Hematopoietic multipotent progenitor cell treated with erythropoietin and hydrocortisone succinate and interleukin-3 and kit ligand, for 8 days (in vitro differentiated cells): Measurements from ENCODE around the gene BORCS6.
"Not testable (repeated sequence)": the region's sequence is repeated elsewhere in the genome, so short reads cannot be mapped to it uniquely, and the experiment has no call there.

ENCODE experiments used
- DNase-seq: peaks from one replicate; pipeline ENCODE4 v3.0.0-alpha.2; 2015

BORCS6 gene

DNA sequence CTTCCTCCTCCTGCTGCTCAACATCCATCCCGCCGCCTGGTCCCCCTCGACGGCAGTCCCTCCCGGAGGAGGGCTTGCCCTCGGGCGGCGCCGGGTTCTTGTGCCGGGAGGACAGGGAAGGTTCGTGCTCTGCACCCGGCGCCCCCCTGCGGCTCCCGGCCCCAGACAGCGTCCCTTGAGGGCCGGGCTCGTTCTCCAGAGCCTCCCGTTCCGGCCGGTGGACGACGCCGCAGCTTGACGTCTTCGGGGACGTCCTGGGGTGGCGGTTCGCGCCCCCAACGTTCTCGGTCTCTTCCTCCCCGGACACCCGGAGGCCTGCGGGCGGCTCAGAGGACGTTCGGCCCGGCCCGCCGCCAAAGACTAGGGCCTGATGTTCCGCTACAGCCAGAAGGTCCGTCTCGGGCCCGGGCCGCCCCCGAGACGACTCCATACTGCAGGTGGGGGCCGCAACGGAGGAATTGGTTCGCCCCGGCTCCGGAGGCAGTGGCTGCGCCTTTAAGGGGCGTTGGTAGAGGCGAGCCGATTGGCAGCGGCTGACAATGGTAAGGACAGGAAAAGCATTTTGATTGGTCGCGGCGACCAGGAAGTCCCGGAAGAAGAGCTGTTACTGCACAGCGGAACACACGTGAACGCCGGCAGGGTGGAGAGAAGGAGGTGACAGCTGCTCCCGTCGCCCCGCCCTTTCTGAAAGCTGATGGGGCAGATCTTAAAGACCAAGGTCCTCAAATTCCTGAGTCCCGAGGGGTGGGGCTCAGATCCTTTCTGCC is at the start of gene BORCS6:
Gene BORCS6, minus strand, starts transcription at position 470 of the 767 bp plus-strand sequence. Its CDS starts 40 bp downstream, at position 430.
- peak; percentile 99 for DNase-seq

DNA sequence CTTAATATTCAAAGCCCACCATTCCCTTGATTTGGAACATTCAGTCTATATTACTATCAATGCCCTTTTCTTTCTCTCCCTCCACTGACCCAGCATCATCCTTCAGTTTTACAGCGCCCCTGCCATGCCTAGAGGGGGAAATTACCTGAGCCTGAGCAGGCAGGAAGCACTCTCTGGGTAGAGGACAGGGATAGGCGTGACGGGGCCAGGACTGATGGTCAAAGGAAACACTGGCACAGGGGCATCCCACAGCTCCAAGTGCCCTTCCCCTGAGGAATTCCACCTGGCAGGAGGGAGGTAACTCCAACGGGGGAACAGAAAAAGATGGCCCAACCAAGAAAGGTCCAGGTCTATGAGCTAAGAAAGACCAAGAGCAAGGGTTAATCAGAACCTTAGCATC is 47.9 kb upstream of the BORCS6 start:
- no peak for DNase-seq

DNA sequence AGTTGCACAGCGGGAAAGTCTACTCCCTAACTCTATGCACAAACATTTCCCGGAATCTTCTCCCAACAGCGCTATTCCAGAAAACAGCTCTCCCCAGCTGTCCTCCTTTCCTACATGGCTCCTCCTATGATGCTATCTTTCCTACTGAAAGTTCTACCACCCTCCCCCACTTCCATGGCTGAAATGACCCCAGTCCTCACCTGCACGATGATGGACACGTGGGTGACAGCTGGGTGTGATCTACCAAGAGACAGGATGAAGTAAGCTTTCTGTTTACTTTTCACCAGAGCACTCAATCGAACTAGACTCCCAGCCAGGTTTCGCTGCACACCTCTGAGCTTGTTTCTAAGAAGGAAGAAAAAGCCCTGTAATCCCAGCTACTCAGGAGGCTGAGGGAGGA is 47.2 kb upstream of the BORCS6 start:
- DNase-seq: no peak

DNA sequence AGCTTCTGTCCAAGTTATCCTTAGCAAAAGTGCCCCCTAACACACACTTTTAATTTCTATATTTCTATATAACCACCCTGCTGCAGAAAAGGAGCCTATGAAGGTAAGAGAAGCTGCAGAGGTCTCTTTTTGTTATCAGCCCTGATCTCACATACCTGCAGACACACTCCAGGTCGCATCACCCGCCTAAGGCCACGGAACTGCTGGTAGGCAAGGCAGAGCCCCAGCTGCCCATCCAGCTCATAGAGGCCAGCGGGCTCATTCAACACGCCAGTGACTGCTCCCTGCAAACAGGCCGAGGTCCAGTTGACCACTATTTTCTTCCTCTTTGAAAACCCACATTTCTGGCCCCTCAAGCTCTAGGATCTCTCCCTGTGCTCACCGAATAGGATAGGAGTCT is 45.7 kb upstream of the BORCS6 start:
- DNase-seq: no peak

DNA sequence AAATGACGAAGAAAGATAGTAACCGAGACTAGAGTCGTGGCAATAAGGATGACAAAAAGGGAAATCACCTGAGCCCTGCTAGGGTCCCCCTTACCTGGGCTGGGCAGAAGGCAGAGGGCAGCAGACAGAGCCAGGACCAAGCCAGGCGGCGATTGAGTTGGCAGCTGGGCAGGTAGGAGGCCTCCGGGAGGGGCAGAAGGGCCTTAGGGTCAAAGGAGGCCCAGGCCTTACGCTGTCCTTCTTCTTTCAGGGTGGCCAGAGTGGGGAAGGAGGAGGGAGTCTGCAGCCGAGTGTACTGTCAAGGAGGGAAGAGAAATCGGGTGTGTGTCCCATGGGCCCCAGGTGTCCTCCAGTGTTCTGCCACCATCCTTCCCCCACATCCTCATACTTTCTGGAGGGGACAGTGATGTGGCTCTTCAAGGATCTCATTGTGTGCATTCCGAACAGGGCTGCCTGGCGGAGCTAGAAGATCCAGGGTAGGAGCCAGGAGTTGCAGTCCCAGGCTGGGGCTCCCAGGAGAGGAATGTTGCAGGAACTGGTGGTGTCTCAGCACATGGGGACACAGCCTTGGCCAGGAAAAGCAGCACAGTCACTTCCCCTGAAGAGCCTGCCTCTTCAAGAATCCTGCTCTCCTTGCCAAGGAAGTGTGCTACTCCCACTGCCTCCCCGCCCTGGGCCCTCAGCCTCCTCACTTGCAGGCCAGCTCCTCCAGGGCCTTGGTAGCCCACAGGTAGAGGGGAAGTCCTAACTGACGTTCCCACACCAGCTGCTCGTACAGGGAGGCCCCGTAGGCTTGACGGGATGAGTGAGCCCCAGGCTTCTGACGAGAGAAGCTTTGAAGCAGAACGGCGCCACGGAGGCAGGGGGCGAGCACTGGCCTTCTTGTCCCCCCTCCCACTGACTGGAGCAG is 44.6 kb upstream of the BORCS6 start:
- DNase-seq: no peak

DNA sequence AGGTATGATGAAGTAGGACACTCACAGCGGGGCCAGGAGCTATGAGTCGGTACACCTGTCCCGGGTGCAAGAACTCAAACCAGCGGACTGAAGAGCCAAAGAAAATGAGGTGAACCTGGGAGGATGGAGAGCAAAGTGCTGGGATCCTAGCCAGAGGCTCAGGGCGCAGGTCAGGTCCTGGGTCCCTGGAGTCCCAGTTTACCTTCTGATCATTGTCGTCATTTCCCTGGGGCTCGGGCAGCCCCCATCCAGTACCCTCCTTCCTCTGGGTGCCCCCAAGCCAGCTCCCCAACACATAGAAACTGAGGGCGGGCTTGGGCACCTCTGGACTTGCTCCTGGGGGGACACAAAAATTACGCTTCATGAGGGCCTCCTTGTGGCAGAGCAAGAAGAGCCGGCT is 41.7 kb upstream of the BORCS6 start:
- DNase-seq: no peak

DNA sequence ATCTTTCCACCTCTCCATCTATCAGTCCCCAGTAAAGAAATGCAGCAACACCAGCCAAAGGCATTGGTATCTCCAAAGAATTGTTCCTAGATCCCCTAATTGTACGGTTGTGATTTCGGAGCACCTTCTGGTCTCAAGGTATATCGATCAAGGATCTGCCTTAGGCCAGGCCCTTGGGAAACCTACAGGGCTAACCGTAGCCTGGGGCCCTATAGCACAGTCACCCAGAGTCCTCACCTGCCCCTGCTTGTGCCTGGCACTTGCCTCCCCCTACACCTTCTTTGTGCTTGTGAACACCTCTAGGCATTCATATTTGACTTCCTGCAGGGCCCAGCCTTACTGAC is 37.2 kb upstream of the BORCS6 start:
- DNase-seq: no peak

DNA sequence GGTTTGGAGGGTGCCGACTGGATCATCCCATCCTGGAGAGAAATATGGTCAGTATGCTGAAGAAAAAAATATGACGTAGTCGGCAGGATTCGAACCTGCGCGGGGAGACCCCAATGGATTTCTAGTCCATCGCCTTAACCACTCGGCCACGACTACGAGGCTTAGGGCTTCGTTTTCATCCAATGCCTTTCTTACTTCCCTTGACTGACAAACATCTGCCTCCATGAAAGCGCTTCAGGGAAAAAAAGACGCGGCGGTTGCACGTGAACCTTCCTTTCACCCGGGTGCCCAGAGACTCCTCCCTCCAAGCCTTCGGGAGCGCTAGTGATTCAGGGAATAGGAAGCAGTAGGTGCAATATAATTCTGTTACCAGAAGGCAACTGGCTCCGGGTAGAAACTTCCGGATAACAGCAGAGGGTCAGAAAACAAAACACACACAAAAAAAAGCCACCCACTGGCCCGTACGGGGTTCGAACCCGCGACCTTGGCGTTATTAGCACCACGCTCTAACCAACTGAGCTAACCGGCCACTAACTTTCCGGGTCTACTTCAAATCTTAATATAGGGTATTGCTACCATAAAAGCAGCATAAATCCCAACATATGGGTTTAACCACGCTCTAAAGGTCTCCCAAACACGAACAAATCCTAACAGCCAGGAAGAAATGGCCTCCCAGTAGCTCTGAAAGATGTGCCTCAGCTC is 36.7 kb upstream of the BORCS6 start:
- DNase-seq: peak; percentile 91

DNA sequence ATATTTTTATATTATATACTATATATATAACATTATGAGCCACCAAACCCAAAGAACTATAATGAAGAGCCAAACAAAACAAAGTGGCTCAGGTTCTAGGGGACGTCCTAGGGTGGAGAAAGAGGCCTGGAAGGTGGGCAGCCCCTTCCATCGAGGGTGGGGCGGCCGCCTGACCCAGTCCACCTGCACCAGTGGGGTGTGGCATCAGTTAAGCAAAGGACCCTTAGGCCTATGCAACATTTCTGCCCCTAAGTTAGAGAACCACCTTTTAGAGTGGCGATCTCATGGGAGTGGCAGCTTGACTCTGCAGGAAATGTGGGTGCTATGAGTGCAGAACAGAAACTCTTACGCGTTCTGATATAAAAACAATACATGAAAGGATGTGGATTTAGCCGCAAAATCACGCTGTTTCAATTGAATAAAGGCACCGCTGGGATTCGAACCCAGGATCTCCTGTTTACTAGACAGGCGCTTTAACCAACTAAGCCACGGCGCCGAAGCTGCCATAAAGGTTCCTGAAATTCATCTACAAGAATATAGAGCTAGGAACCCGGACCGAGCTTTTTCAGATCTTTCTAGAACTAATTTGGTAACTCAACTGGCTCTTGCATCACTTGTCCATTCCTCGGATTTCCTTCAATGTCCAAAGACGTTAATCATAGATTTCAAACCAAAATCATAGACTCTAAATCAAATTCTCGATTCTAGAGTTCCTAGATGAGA is 36.0 kb upstream of the BORCS6 start:
- peak; percentile 89 for DNase-seq

DNA sequence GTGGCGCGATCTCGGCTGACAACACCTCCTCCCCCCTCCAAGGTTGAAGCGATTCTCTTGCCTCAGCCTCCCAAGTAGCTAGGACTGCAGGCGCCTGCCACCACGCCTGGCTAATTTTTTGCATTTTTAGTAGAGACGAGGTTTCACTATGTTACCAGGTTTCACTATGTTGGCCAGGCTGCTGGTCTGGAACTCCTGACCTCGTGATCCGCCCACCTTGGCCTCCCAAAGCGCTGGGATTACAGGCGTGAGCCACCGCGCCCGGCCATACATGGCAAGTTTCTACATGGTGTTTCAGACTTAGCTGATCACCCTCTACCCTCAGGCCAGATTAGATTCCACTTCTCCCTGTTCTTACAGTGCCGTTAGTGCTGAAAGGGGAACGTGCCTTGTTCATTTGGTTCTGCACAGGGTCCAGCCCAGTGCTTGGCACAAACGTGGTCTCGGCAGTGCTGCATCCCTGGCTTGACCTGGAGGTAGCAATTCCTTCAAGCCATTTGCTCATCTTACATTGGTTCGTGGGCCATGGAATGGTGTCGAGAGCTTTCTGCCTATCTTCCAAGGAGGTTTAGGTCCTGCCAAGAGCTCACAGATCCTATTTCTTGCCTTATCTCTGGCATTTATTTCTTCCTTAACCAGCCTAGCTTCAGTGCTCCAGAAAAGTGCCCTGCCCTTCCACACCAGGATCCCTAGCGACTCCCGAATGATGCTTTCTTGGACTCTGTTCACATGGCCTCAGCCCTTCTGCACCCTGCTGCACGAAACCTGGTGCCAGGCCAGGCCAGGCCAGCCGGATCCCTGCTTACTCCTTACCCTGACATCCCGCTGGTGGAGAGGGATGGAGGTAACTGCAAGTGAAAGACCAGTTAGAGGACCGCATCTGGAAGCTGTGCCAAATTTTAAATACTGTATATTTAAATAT is 35.2 kb upstream of the BORCS6 start:
- DNase-seq: no peak

DNA sequence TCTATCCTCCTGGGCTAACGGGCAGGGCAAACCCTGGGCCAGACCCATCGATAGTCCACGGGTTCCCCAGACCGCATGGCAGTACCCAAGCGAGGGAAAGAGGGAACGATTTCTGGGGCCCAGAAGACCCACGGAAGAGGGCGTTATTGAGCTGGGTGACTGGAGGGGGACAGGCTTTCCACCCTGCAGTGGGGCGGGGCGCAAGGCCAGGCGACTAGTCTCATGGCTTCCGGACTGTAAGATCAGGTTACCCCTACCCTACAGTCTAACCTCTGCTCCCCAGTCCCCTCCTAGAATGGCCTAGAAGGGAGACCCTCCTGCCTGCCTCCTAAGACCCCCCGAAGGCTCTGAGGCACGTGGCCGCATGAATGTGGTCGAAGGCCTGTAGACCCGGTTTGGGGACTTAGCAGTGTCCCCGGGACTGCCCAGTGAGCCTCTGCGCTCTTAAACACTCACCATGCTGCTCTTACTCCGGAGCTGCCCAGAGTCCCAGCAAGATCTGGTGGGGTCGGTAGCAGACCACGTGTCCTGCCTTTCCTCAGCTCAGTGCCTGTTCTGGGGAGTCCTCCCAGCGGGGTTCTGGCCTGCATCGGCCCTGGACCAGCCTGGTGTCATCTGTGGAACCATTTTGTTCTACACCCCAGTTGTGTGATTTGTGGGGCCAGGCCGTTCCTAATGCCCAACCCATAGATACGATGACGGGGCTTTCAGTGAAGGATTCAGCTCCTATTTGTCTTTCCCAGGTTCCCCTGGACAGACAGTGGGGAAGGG is 33.6 kb upstream of the BORCS6 start:
- DNase-seq: peak; percentile 83

DNA sequence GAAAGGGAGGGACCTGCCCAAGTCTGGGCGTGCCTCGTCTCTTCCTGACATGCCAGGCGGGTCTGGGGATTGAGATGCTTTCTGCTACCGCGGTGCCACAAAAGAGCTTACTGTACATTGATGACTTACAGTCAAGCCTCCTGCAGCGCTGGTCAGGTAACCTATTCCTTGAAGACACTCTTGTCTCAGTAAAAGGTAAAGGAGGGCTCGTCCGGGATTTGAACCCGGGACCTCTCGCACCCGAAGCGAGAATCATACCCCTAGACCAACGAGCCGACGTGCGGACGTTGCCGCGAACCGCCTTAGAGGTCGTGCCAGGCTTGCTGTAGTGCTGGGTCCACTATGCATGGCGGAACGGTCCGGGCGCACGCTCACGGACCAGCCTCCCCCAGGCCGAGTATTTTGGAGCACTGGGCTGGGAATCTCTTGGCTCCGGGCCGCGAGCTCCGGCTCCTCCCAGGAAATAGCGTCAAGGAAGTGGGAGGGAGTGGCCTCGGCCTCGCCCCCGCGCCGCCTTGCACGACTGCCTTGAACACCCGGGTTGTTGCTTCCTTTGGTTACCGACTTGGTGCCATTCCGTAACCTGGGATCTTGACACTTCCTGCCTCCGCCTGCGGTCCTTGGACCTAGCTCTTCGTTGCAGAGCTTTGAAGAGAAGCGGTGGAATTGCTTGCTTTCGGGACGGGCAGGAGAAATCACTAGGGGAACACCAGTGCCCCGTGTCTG is 32.8 kb upstream of the BORCS6 start:
- peak; percentile 93 for DNase-seq

DNA sequence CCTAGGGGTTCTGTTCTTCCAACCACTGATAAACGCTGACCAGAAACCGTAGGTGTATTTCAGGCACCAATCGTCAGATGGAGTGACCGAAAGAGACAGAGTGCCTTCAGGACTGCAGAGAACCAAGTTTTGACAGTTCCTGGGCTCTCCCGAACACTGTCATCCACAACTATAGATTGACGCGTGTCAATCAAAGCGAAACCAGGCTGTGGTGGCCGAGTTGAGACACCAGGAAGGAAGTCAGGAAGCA is 32.3 kb upstream of the BORCS6 start:
- peak; percentile 90 for DNase-seq

DNA sequence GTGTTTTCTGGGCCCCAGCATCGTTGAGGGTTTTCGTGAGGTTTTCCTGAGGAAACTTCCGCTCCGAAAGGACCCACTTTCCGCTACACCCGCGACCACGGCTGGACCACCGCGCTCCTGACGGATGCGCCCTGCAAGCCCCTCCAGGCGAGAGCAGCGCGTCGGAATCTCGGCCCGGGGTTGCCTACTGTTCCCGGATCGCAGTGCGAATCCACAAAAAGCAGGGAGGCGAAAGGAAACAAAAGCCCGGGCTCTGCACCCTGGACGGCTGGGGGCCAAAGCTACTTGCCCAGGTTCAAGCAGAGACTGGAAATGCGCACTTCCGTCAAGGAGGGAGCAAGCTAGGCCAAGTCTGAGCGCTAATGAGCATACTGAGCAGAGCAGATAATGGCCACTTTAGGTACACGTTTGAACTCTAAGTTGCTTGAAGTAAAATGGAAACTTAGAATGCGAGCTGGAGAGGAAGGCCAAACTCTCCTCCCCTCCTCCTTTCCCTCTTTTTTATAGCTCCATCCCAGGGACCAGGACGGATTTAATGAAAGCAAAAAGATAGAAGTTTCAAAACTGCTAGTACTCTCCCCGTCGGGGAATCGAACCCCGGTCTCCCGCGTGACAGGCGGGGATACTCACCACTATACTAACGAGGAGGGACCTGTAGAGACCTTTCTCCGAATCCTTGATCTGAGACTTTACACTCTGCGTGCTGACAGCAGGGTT is 31.8 kb upstream of the BORCS6 start:
- peak; percentile 94 for DNase-seq

DNA sequence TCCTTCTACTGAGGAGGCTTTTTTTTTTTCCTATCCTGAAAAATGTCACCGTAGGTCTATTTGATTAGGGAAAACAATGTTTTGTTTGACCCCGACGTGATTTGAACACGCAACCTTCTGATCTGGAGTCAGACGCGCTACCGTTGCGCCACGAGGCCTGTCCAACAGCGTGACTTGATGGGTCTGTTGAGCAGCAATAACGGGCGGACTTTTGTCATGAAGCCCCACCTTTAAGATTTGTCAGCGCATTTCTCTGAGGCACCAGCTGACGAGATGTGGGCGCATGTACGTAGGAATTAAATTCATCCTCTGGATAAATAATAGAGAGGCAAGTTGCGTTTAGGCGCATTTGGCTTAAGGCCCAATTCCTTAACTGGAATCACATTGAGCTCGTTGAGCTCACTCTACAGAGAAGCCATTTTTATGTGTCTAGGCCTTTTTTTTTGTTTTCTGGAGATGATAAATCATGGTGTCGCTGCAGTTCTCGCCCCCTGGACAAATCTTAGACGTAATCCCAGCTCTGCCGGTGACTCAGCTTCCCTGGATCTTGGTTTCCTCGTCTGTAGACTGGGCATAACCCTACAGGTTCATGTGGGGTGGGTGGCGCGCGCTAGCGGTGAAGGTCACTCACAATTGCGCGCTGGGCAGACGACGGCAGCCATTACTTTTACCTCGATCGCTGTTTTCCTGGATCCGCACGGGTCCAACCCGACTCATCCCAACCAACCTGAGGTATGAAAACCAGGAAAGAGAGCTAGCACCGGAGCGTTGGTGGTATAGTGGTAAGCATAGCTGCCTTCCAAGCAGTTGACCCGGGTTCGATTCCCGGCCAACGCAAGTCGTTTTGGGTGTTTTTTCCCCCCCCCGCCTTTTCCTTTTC is 31.0 kb upstream of the BORCS6 start:
- DNase-seq: peak; percentile 95

DNA sequence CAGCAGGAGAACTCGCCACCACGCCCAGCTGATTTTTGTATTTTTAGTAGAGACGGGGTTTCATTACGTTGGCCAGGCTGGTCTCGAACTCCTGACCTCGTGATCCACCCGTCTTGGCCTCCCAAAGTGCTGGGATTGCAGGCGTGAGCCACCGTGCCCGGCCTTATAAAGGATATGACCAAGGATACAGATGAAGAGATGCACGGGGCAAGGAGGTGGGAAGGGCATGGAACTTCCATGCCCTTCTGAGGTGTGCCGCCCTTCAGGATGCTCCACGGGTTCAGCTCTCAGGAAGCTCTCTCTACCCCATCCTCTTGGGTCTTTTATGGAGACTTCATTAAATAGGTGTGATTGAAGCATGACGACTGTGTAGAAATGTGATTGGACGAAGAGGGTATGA is 24.0 kb upstream of the BORCS6 start:
- DNase-seq: not testable (repeated sequence)

DNA sequence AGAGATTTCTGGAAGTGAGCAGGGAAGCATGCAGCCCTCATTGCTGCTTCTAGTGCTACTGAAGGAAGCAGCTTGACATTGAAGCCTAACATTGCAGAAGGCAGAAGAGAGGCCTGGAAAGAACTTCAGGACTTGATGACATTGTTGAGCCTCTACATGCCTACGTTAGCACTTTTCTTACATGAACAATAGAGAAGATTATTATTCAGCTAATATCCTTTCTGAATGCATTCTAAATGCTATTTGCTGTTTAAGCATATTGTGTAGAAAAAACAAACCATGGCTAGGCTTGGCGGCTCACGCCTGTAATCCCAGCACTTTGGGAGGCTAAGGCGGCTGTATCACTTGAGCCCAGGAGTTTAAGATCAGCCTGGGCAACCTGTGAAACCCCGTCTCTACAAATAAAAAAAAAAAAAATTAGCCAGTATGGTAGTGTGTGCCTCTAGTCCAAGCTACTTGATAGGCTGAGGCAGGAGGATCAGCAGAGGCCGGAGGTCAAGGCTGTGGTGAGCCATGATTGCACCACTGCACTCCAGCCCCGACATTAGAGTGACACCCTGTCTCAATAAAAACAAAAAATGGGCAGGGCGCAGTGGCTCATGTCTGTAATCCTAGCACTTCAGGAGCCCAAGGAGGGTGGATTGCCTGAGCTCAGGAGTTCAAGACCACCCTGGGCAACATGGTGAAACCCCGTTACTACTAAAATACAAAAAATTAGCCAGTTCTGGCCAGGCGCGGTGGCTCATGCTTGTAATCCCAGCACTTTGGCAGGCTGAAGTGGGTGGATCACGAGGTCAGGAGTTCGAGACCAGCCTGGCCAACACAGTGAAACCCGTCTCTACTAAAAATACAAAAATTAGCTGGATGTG is 22.6 kb upstream of the BORCS6 start:
- no peak for DNase-seq
